DMS 273 treated with DMSO at 0.1 percent for 48 hours (cell line): ENCODE data around the gene LRP1B.

Experiments used
- DNase-seq: peaks from one replicate; lab custom pipeline; 2025; lab: John Stamatoyannopoulos, UW

LRP1B gene

DNA sequence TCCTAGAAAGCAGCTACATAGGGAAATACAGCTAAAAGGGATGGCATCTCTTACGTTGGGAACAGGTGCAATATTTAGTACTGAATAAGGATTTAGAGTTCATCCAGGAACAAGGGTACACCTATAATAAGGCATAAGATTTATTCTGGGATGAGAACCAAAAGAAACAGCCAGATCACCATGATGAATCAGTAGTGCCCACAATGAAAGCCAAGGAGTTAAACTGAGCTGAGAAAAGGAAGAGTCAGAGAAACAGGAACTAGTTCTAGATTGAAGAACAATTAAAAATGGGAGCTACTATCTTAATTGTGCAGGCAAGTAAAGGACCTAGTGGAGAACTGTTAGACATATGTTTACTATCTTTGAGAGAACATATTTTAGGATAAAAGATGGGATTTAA lies 692.3 kb downstream of the LRP1B start:
- no peak for DNase-seq

GRCh38 chr2:141437521-141437920 lies 693.3 kb downstream of the LRP1B start:
- DNase-seq: no peak

DNA sequence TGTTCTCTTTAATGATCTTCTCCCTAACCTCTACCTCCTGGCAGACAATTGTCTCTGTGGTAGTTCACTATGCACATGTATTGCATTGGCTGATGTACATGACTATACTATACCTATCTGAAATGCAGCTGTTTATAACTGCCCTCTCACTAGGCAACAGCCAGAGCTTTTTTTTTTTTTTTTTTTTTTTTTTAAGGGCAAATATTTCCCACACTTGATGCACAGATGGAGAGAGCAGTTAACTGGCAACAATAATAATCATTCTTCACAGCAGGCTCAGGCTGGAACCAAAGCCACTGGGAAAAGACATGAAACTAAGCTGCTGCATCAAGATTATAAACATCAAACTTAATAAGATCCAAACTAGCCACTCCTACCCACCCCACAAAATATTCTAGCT lies 707.7 kb downstream of the LRP1B start:
- DNase-seq: peak; percentile 39

- no peak for DNase-seq
These were observed 713.5 kb downstream of the LRP1B start for GRCh38 chr2:141417246-141417797.

DNA sequence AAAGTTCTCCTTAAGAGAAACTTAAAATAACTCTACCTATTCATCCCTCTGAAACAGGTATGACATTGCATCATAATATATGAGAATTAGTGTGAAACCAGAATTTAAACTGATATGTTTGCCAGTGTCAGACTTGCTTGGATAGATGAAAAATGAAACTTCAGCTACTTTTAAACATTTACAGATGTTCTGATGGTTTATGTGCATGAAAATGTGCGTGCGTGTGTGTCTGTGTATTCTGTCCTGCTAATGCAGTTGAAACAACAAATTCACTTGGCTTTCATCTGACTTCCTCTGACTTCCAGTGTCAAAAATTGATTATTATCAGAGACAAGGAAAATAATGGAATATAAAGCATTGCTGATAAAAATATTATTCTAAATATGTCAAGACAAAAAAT lies 719.4 kb downstream of the LRP1B start:
- DNase-seq: no peak

DNA sequence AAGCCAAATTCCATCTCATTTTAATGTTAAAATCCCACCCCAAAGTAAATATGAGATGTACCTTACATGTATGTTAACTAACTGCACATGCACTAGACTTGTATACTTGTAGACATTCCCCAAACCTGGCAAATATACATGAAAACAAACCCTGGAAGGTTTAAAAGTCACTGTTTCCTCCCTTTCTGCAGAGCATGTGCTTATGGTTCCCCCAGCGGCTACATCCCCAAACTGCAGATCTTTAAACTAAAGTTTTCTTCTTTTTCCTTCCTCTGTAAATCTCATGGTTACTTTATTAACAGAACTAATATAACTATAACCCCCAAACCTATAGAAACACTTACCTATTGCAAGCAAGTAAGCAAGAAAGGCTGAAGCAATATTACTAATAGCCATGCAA lies 731.5 kb downstream of the LRP1B start:
- DNase-seq: no peak

- DNase-seq: no peak
These were observed 737.6 kb downstream of the LRP1B start for GRCh38 chr2:141393214-141393545.

DNA sequence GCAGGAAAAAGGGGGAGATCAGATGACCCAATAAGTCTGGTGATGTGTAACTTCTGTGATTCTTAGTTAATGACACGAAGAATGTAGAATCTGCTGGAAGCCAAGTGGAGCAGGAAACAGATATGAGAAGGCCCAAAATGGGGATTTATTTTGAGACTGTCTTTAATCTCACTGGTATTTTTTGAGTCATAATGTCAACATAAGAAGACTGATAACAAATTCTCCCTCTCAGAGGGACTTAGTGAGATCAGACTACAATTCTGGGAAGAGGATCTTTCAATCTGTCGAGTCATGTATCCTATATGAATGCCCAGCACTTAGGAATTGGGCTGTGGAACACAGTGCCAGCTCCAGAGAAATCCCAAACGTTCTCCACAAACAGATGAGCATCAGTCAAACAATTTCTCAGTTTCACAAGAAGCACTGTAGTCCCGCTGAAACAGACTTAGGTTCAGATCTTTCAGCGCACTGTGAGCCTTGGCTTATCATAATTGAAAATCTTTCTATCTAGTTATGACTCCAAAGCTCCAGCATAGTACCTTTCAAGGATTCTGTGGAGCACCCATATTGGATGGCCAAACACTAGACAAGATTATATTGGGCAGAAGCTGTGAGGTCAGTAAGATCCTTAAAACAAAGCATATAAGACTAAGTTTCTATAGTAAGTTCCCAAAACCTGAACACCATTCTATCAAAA lies 738.2 kb downstream of the LRP1B start:
- no peak for DNase-seq

- DNase-seq: no peak
These were observed 744.6 kb downstream of the LRP1B start for GRCh38 chr2:141386168-141386567.

DNA sequence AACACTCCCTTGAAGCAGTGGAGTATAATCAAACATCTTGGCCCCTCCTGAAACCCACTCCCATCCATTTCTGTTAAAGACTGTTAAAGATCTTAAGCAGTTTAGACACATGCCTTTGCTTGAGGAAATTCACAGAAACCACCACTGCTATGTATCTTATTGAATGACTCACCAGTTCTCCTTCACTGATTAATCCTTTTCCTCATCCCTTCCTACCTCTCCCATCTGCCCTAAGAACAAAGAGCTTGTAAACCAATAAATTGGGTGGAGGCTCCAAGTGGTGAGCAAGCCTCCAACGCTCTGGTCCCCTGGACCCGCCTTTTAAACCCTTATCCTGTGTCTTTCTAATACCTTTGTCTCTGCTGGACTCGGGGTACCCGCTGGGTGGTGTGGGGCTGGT lies 746.1 kb downstream of the LRP1B start:
- DNase-seq: no peak

DNA sequence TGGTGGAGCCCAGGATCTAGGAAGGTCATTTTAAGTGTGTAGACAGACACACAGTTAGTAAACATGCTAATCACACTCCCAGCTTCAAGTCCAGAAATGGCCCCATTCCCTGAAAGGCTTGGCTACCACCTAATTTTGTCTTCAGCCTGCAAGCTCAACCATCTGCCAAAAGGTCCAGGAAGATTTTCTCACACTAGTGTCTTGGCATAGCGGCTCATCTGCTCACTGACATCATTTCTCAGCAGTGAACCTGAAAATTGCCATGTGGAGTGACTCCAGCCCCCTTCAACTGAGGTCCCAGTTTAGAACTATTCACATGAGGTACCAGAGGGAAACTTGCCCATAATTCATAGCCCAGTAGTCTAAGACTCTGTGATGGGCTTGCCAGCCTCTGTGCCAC lies 748.9 kb downstream of the LRP1B start:
- DNase-seq: no peak

DNA sequence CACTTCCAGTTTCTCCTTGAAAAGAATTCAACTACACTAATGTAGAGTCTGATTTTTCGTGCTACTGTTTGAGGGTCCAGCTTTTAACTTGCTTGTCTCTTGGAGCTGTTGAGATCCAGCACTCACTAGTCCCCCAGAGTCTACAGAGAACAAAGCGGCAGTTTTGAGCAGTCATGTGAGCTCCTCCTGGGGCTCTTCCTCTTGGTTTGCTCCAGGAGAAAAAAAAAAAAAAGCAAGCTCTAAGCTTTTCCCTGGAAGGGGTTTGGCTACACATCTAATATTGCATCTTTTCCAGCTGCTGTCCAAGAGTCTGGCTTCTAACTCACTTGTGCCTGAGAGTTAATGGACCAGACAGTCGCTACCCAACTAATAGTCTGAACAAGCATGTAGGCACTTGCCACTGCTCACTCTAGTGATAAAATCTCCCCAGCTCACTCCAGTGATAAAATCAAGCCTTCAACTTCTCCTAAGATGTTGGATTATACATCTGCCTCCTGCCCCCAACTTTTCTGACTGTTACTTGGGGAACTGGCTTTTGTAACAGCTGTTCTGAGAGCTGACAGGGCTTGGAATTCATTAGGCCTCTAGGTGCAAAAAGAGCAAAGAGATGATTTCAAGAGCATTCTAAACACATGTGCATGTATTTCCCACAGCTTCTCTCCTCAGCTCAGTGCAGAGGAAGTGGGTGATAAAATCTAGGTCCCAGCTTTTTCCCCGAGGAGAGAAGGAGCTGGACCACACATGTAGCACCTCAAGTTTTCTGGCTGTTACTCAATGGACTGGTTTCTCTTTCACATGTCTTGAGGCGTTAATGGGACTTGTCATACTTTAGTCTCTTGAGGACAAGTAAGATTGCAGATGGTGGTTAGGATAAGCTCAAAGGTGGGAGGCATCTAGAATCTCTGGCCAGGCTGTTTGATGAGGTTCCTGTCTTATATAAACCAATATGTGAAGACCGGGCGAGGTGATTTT lies 750.5 kb downstream of the LRP1B start:
- DNase-seq: peak; percentile 41

GRCh38 chr2:141364821-141365220 lies 766.0 kb downstream of the LRP1B start:
- DNase-seq: no peak

DNA sequence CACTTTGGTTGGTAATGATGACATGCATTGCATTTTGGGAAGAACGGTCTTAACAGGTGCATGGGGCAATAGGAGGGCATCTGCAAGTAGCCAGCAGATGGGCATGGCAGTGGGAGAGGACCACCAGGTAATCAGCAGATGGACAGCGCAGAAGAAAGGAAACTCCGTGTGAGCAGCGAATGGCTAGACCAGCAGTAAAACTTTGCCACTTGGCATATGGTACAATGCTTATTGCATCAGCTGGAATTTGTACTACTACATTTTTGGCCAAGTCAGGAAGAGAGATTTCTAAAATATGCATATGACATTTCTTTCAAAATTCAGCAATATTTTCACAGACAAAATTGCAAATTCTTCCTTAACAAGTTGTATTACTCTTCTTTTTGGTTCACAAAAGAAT lies 768.5 kb downstream of the LRP1B start:
- DNase-seq: no peak

DNA sequence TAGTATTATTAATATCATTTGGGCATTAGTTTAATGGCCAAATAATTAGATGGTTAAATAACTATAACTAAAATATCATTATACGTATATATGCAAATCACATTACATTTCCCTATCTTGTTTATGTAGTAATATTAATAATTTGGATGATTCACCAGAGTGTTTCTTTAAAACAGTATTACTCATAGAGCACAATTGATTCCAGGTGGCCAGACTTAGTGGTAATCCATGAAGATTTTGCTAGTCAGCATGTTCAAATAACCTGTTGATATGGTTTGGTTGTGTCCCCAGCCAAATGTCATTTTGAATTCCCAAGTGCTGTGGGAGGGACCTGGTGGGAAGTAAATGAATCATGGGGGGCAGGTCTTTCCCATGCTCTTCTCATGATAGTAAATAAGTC lies 782.3 kb downstream of the LRP1B start:
- no peak for DNase-seq

DNA sequence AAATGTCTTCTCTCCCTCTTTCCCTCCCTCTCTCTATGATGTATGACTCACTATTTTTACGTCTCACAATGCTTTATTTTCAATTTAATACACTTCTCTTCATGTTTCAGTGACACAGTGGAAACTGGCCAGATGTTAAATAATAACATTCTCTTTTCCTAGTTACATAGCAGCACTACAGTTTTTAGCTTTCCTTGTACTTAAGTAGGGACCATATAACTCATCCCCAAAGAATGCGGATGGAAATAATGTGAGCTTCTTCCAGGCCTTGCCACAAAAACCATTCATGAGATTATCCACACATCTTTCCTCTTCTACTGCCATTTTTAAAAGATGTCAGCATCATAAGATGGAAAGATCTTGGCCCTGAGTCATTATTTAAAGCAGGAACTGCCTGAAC lies 789.4 kb downstream of the LRP1B start:
- no peak for DNase-seq

- DNase-seq: no peak
These were observed 799.7 kb downstream of the LRP1B start for GRCh38 chr2:141331127-141331526.

- no peak for DNase-seq
These were observed 800.9 kb downstream of the LRP1B start for GRCh38 chr2:141329964-141330363.

GRCh38 chr2:141323571-141323970 lies 807.2 kb downstream of the LRP1B start:
- DNase-seq: no peak

GRCh38 chr2:141317986-141318385 lies 812.8 kb downstream of the LRP1B start:
- no peak for DNase-seq

DNA sequence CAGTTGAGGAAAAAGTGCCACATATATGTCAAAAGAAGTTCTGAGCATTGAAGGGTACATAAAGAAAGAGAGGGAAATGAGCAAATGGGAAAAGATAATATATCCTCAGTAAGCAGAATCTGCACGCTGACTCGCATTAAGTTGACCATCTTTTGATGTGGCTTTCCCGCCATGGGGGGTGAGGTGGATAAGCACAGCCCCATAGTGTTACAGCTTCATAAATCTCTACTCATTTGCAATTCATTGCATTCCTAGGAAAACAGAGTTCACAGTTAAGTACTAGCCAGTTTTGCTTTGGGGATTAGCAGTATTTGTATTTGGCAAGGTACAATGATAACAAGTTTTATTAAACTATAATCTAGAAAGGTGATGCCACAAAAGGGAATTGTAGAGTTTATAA lies 814.2 kb downstream of the LRP1B start:
- no peak for DNase-seq

GRCh38 chr2:141316103-141316502 lies 814.7 kb downstream of the LRP1B start:
- no peak for DNase-seq

DNA sequence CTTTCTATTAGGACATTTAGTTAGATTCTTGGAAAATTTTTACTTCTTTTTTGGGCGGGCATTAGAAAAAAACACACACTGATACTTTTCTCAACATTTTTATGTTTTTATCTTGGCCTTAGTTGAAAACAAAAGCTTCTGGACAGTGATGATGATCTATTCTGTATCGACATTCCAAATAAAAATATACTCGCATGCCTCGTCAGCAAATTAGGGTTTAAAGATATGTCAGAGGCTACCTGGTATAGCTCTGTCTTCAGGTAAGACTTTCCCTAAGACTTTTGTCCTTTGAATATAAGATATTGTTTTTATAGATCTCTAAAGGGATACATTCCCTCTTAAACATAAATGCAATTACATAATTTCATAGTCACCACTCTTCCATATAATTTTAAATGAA lies 816.8 kb downstream of the LRP1B start:
- no peak for DNase-seq
